ENCODE measurements around the gene IDH1.

DNA sequence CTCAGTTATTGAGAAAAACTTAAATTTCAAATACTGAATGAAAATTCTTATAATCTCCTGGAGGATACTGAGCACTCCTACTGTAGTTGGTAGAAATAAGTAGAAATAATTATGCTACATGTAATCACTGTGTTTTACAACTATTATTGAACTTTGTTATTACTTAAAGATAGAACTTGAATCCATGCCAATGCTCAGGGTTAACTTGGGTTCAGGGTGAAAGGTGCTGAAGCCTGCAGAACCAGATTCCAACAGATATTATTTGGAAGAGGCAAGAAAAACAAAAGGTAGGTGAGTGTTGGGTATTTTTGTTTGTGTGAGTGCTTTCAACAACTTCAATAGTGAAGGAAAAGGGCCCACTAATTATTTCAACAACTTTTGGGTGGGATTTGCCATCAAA is 10.4 kb downstream of the IDH1 start:
- TF ChIP-seq CTCF (IDR thresholded peaks at IDR 0.05; ENCODE audit: control extremely low read depth in 1 of 3, insufficient read depth in 1 of 3, low read depth in 1 of 3, low read length in 3 of 3) = no peak
- TF ChIP-seq CHD2 (IDR thresholded peaks at IDR 0.05; ENCODE audit: low read length) = no peak
- no peak for TF ChIP-seq PHF8 (conservative IDR thresholded peaks at IDR 0.05; ENCODE audit: low read depth, low read length)
- no peak for TF ChIP-seq POLR2A (IDR thresholded peaks at IDR 0.05; ENCODE audit: control extremely low read depth in 1 of 2, low read depth in 2 of 2, low read length in 2 of 2)
- no peak for TF ChIP-seq POLR2AphosphoS5 (IDR thresholded peaks at IDR 0.05; ENCODE audit: low read depth, low read length)
- no peak for TF ChIP-seq RBBP5 (IDR thresholded peaks at IDR 0.05; ENCODE audit: borderline replicate concordance, low read depth, low read length)
- TF ChIP-seq MAX (IDR thresholded peaks at IDR 0.05) = no peak
- TF ChIP-seq NANOG (IDR thresholded peaks at IDR 0.05; ENCODE audit: insufficient read depth, low read depth, low read length, poor library complexity, severe bottlenecking) = no peak
- TF ChIP-seq CBX8 (IDR thresholded peaks at IDR 0.05; ENCODE audit: borderline replicate concordance, low read depth, low read length) = no peak
- TF ChIP-seq TBP (IDR thresholded peaks at IDR 0.05; ENCODE audit: low read depth, low read length) = no peak
- TF ChIP-seq SP1 (IDR thresholded peaks at IDR 0.05; ENCODE audit: low read depth, low read length) = no peak
- TF ChIP-seq USF2 (IDR thresholded peaks at IDR 0.05; ENCODE audit: low read length) = no peak
- no peak for TF ChIP-seq JUN (IDR thresholded peaks at IDR 0.05; ENCODE audit: low read depth, low read length)
- TF ChIP-seq SIX5 (IDR thresholded peaks at IDR 0.05; ENCODE audit: low read depth, low read length) = no peak

Data from H1 (cell line).